Endothelial cell of umbilical vein (primary cell): ENCODE results near the gene ADAM22. TPM values are rescaled to one million over a fixed set of nuclear protein-coding genes. Genes with fewer than 3 reads are reported as not detected.

Experiments used
- BruUV-seq: library from RNA; stranded (reverse); fragments of 400-500 nt; replicated peaks from 2 replicates; lab custom pipeline; 2021; lab: Mats Ljungman, UMichigan
- CTCF ChIA-PET: fragments of 300-600, 350-600 bp; sonication (Branson Sonifier 250); formaldehyde crosslinking; loops from one replicate; lab custom pipeline; 2021; ENCODE audit warnings: antibody characterized with exemption, inconsistent platforms; lab: Charles Lee
- POLR2A ChIA-PET: fragments of 300-600, 350-600 bp; sonication (Branson Sonifier 250); formaldehyde crosslinking; loops from one replicate; lab custom pipeline; 2021; ENCODE audit warnings: antibody characterized with exemption, inconsistent platforms; lab: Charles Lee
- DNase-seq: peaks from one replicate; pipeline ENCODE4 v3.0.0-alpha.2; 2011; ENCODE audit warnings: low read depth, low spot score
- FAIRE-seq: peaks from 2 replicates; lab custom pipeline; 2011; peaks lifted over from hg19 to GRCh38; lab: Jason Lieb, UNC
- H2AFZ ChIP-seq: 2 replicates; pipeline ENCODE4 v1.6.0; 2012; ENCODE audit warnings: low read depth, low read length, control low read depth, inconsistent platforms
- H3K27ac ChIP-seq: 2 replicates; pipeline ENCODE4 v1.5.1; 2011; ENCODE audit warnings: low read depth, mild to moderate bottlenecking, control low read depth, low read length, moderate library complexity; ENCODE audit not compliant: insufficient read depth
- H3K27me3 ChIP-seq, 2 experiments: 2 replicates each; pipeline versions ENCODE4 v1.6.0 to v1.6.1; 2011; ENCODE audit warnings: low read length in 2 of 2, mixed read lengths in 1 of 2; ENCODE audit not compliant: control insufficient read depth in 2 of 2, insufficient read depth in 2 of 2
- H3K36me3 ChIP-seq, 2 experiments: 2 replicates in 1 of 2; 3 replicates in 1 of 2; pipeline ENCODE4 v1.5.1; 2011; ENCODE audit warnings: low read length in 2 of 2, mild to moderate bottlenecking in 1 of 2, moderate library complexity in 1 of 2; ENCODE audit not compliant: control insufficient read depth in 2 of 2, insufficient read depth in 2 of 2; ENCODE audit errors: extremely low read depth in 1 of 2
- H3K4me1 ChIP-seq: 3 replicates; pipeline ENCODE4 v1.5.1; 2011; ENCODE audit warnings: mild to moderate bottlenecking, low read length; ENCODE audit not compliant: control insufficient read depth, insufficient read depth; ENCODE audit errors: extremely low read depth
- H3K4me2 ChIP-seq: 2 replicates; pipeline ENCODE4 v1.6.1; 2011; ENCODE audit warnings: low read length, control low read depth, mixed read lengths; ENCODE audit not compliant: insufficient read depth
- H3K4me3 ChIP-seq, 3 experiments: fragments of 200-600 bp in 1 of 3; sonication (generic), shearing (Covaris generic) in 1 of 3; replicated peaks in 1 of 3; 2 replicates each; pipeline ENCODE4 v1.5.1; 2011 to 2016; ENCODE audit warnings: control low read depth in 3 of 3, low read length in 3 of 3, mild to moderate bottlenecking in 2 of 3, inconsistent platforms in 1 of 3, low read depth in 1 of 3, moderate library complexity in 1 of 3; ENCODE audit not compliant: insufficient read depth in 1 of 3
- H3K79me2 ChIP-seq: 2 replicates; pipeline ENCODE4 v1.6.0; 2012; ENCODE audit warnings: low read length, inconsistent platforms; ENCODE audit not compliant: control insufficient read depth, insufficient read depth
- H3K9ac ChIP-seq: replicated peaks from 2 replicates; pipeline ENCODE3; 2011; ENCODE audit warnings: low read length, control low read depth; ENCODE audit not compliant: insufficient read depth; ENCODE audit errors: extremely low read depth
- H3K9me1 ChIP-seq: replicated peaks from 3 replicates; pipeline ENCODE4 v1.6.0; 2011; ENCODE audit warnings: mild to moderate bottlenecking, low read length; ENCODE audit not compliant: control insufficient read depth, insufficient read depth; ENCODE audit errors: extremely low read depth
- H3K9me3 ChIP-seq: replicated peaks from 2 replicates; pipeline ENCODE4 v1.5.1; 2012; ENCODE audit warnings: low read length, inconsistent platforms; ENCODE audit not compliant: control insufficient read depth, insufficient read depth
- H4K20me1 ChIP-seq: replicated peaks from 2 replicates; pipeline ENCODE3; 2011; ENCODE audit warnings: mild to moderate bottlenecking, low read length; ENCODE audit not compliant: control insufficient read depth, insufficient read depth; ENCODE audit errors: extremely low read depth
- EZH2 ChIP-seq: IDR thresholded peaks from 2 replicates; pipeline ENCODE4 v1.6.1; 2012; ENCODE audit warnings: borderline replicate concordance, low read depth, mild to moderate bottlenecking, moderate library complexity, low read length, inconsistent platforms; ENCODE audit not compliant: severe bottlenecking
- FOS ChIP-seq: IDR thresholded peaks from 2 replicates; pipeline ENCODE4 v1.6.1; 2011; ENCODE audit warnings: mild to moderate bottlenecking, low read length, moderate library complexity, borderline replicate concordance; ENCODE audit not compliant: insufficient read depth
- GATA2 ChIP-seq: IDR thresholded peaks from 2 replicates; pipeline ENCODE4 v1.7.0; 2011; ENCODE audit warnings: low read depth, mild to moderate bottlenecking, moderate library complexity, mixed read lengths, low read length; ENCODE audit not compliant: insufficient read length, insufficient read depth
- JUN ChIP-seq: IDR thresholded peaks from 2 replicates; pipeline ENCODE4 v1.6.1; 2011; ENCODE audit warnings: borderline replicate concordance, low read depth; ENCODE audit not compliant: insufficient read length, insufficient read depth
- MYC ChIP-seq: IDR thresholded peaks from one replicate; pipeline ENCODE4 v1.6.1; 2011; ENCODE audit warnings: mild to moderate bottlenecking, low read depth, low read length
- POLR2A ChIP-seq: IDR thresholded peaks from 2 replicates; pipeline ENCODE4 v1.6.1; 2012; ENCODE audit warnings: low read depth, mild to moderate bottlenecking, control low read depth, low read length
- POLR2AphosphoS5 ChIP-seq: IDR thresholded peaks from 2 replicates; pipeline ENCODE4 v1.6.1; 2012; ENCODE audit warnings: low read depth, mild to moderate bottlenecking, control low read depth, low read length, moderate library complexity; ENCODE audit not compliant: insufficient read depth
- dilution Hi-C: fragments of 300-500 bp; cut with MboI; formaldehyde crosslinking; loops from one replicate; pipeline ENCODE4 v1.15.0; 2019; ENCODE audit warnings: low sequenced_read_pairs; ENCODE audit not compliant: extremely low pct_ligation_motif_present
- intact Hi-C: fragments of 100-400 bp; cut with micrococcal nuclease; formaldehyde crosslinking; loops from one replicate; pipeline ENCODE4 v1.10.0; 2022
- polyA plus RNA-seq, 4 experiments: library from polyadenylated mRNA; depleted of rRNA in 3 of 4; stranded (reverse) in 3 of 4; unstranded in 1 of 4; fragments of >200 nt; gene quantifications; 2 replicates each; pipeline versions ENCODE4 v1.2.1 to v1.2.3, GENCODE V29; 2011 to 2012; ENCODE audit warnings: missing spikeins in 1 of 4
- total RNA-seq: library from RNA; stranded (reverse); gene quantifications from 2 replicates; pipeline ENCODE4 v1.2.3, GENCODE V29; 2021
- TF ChIP-seq, protein P1 (sequence below), 2 donors: IDR thresholded peaks; 1 replicate in 1 of 2; 2 replicates in 1 of 2; pipeline ENCODE4 v1.5.1; 2011; ENCODE audit warnings: low read length in 2 of 2, mild to moderate bottlenecking in 2 of 2, moderate library complexity in 2 of 2, control low read depth in 1 of 2, inconsistent platforms in 1 of 2, low read depth in 1 of 2; ENCODE audit not compliant: insufficient read depth in 1 of 2; ENCODE audit errors: extremely low read depth in 1 of 2
- TF ChIP-seq, protein P2 (sequence below): IDR thresholded peaks from 2 replicates; pipeline ENCODE4 v1.6.1; 2011; ENCODE audit not compliant: insufficient read depth, insufficient read length

Gene ADAM22
- total and polyA plus RNA-seq, 2 donors (not counting 3 experiments of a cell fraction or from before 2014, with no cell fraction given) = 0.33 to 0.53 TPM

DNA sequence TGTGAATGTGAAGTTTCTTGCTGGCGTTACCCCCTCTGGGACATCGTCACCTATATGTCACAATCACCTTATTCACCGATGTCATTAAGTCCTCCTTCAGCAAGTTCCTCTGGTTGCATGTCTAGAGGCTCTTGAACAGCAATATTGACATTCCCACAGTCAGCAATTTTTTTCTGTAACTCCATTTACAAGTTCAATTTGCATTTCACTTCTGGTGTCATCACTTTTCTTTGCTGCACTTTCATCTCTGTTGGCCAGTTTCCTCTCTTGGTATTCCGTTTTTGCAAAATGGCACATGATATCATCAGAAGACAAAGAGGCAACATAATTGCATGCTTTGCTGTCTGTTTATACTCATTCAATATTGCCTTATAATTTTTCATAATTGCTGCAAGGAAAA is 216.0 kb downstream of the ADAM22 start:
- H3K27me3 ChIP-seq = peaks cover 0 to 1% of the 10 kb centered on the region in 2 experiments
- CTCF ChIA-PET = no interaction called here
- no peaks in the 10 kb centered on the region for H4K20me1 ChIP-seq
- no peak overlapping the region for H3K9ac ChIP-seq
- intact Hi-C loops = no loop called here
- no peaks in the 10 kb centered on the region for H3K9me1 ChIP-seq
- dilution Hi-C loops = no loop called here
- TF ChIP-seq MYC (no peak), JUN (no peak), POLR2A (no peak), EZH2 (no peak), GATA2 (no peak), FOS (no peak), POLR2AphosphoS5 (no peak)
- TF ChIP-seq, protein P1, sequence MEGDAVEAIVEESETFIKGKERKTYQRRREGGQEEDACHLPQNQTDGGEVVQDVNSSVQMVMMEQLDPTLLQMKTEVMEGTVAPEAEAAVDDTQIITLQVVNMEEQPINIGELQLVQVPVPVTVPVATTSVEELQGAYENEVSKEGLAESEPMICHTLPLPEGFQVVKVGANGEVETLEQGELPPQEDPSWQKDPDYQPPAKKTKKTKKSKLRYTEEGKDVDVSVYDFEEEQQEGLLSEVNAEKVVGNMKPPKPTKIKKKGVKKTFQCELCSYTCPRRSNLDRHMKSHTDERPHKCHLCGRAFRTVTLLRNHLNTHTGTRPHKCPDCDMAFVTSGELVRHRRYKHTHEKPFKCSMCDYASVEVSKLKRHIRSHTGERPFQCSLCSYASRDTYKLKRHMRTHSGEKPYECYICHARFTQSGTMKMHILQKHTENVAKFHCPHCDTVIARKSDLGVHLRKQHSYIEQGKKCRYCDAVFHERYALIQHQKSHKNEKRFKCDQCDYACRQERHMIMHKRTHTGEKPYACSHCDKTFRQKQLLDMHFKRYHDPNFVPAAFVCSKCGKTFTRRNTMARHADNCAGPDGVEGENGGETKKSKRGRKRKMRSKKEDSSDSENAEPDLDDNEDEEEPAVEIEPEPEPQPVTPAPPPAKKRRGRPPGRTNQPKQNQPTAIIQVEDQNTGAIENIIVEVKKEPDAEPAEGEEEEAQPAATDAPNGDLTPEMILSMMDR (IDR thresholded peaks at IDR 0.05; ENCODE audit: extremely low read depth in 1 of 2, insufficient read depth in 1 of 2, low read depth in 1 of 2, low read length in 2 of 2) = no peak
- TF ChIP-seq, protein P2, sequence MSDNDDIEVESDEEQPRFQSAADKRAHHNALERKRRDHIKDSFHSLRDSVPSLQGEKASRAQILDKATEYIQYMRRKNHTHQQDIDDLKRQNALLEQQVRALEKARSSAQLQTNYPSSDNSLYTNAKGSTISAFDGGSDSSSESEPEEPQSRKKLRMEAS = no peak
- H3K9me3 ChIP-seq = no peaks in the 10 kb centered on the region
- BruUV-seq = no TSS peak
- POLR2A ChIA-PET = no interaction called here
- H3K79me2 ChIP-seq = no peaks in the 10 kb centered on the region
- H3K4me2 ChIP-seq = no peak overlapping the region
- no peak overlapping the region for H3K4me3 ChIP-seq
- no peaks in the 10 kb centered on the region for H3K36me3 ChIP-seq
- no peaks in the 10 kb centered on the region for H3K4me1 ChIP-seq
- no peak overlapping the region for H3K27ac ChIP-seq
- FAIRE-seq (no peak), DNase-seq (no peak)
- H2AFZ ChIP-seq = no peak overlapping the region
